Neural progenitor cell (in vitro differentiated cells): ENCODE data around the gene CDC37L1. TPM values are rescaled to one million over a fixed set of nuclear protein-coding genes. Genes with fewer than 3 reads are reported as not detected.

Experiments used
- DNase-seq: peaks from one replicate; pipeline ENCODE4 v3.0.0-alpha.2; 2016; ENCODE audit warnings: low spot score
- H2AFZ ChIP-seq: fragments of 200-600 bp; sonication (generic); replicated peaks from 2 replicates; pipeline ENCODE4 v1.6.1; 2016; ENCODE audit warnings: antibody characterized with exemption
- H3F3A ChIP-seq: fragments of 200-600 bp; sonication (generic); 2 replicates; pipeline ENCODE4 v1.6.1; 2016; ENCODE audit warnings: antibody characterized with exemption, low read depth
- H3K27ac ChIP-seq: fragments of 200-600 bp; sonication (generic); 2 replicates; pipeline ENCODE4 v1.5.1; 2016; ENCODE audit warnings: mild to moderate bottlenecking
- H3K27me3 ChIP-seq: fragments of 200-600 bp; sonication (generic); 2 replicates; pipeline ENCODE4 v1.6.1; 2016; ENCODE audit warnings: mild to moderate bottlenecking, moderate library complexity
- H3K36me3 ChIP-seq: fragments of 200-600 bp; sonication (generic); 2 replicates; pipeline ENCODE4 v1.5.1; 2016
- H3K4me1 ChIP-seq: fragments of 200-600 bp; sonication (generic); 2 replicates; pipeline ENCODE4 v1.6.1; 2016; ENCODE audit warnings: mixed run types
- H3K4me2 ChIP-seq: fragments of 200-600 bp; sonication (generic); 2 replicates; pipeline ENCODE4 v1.6.1; 2016
- H3K4me3 ChIP-seq: fragments of 200-600 bp; sonication (generic); 2 replicates; pipeline ENCODE4 v1.5.1; 2016
- H3K79me2 ChIP-seq: fragments of 200-600 bp; sonication (generic); 2 replicates; pipeline ENCODE4 v1.6.1; 2016; ENCODE audit warnings: low read depth
- H3K9ac ChIP-seq: fragments of 200-600 bp; sonication (generic); 2 replicates; pipeline ENCODE4 v1.6.1; 2016
- H3K9me3 ChIP-seq: fragments of 200-600 bp; sonication (generic); 2 replicates; pipeline ENCODE4 v1.5.1; 2016; ENCODE audit warnings: low read depth
- H4K20me1 ChIP-seq: fragments of 200-600 bp; sonication (generic); 2 replicates; pipeline ENCODE4 v1.6.1; 2016; ENCODE audit warnings: low read depth
- H3K27ac Mint-ChIP-seq: 3 replicates; pipeline ENCODE4 v1.8.0; 2021; ENCODE audit warnings: mixed read lengths
- H3K27me3 Mint-ChIP-seq: 2 replicates; pipeline ENCODE4 v1.8.0; 2022; ENCODE audit warnings: low read depth, mild to moderate bottlenecking, inconsistent platforms, moderate library complexity, mixed read lengths; ENCODE audit not compliant: insufficient read depth
- H3K36me3 Mint-ChIP-seq: 3 replicates; pipeline ENCODE4 v1.8.0; 2021; ENCODE audit warnings: mixed read lengths
- H3K4me1 Mint-ChIP-seq: 3 replicates; pipeline ENCODE4 v1.8.0; 2021; ENCODE audit warnings: mixed read lengths
- H3K4me3 Mint-ChIP-seq: 3 replicates; pipeline ENCODE4 v1.8.0; 2021; ENCODE audit warnings: mild to moderate bottlenecking, moderate library complexity, mixed read lengths
- H3K9me3 Mint-ChIP-seq: 3 replicates; pipeline ENCODE4 v1.8.0; 2020; ENCODE audit warnings: mixed read lengths
- CTCF ChIP-seq: fragments of 200-600 bp; sonication (generic); IDR thresholded peaks from 2 replicates; pipeline ENCODE4 v1.5.1; 2017; ENCODE audit warnings: antibody characterized with exemption, mild to moderate bottlenecking
- EZH2 ChIP-seq: fragments of 200-600 bp; sonication (generic); IDR thresholded peaks from 2 replicates; pipeline ENCODE4 v1.6.1; 2017; ENCODE audit warnings: antibody characterized with exemption, mild to moderate bottlenecking, moderate library complexity
- EZH2phosphoT487 ChIP-seq: fragments of 200-600 bp; sonication (generic); IDR thresholded peaks from 2 replicates; pipeline ENCODE4 v1.6.1; 2017; ENCODE audit warnings: antibody characterized with exemption
- total RNA-seq: library from RNA; depleted of rRNA; stranded (reverse); fragments of >200 nt; gene quantifications from 2 replicates; pipeline ENCODE4 v1.2.3, GENCODE V29; 2015; ENCODE audit warnings: low replicate concordance

The CDC37L1 gene
- total RNA-seq, 1 donor from 2014 or later = 32.1 TPM

GRCh38 chr9:4680750-4681149 is 1.4 kb downstream of the CDC37L1 start:
- H3K4me1 Mint-ChIP-seq = no peaks in the 10 kb centered on the region
- H3K36me3 Mint-ChIP-seq = peaks cover 7% of the 10 kb centered on the region
- H3K9me3 ChIP-seq = no peaks in the 10 kb centered on the region

GRCh38 chr9:4684820-4685219 is 5.5 kb downstream of the CDC37L1 start:
- peaks cover 7% of the 10 kb centered on the region for H4K20me1 ChIP-seq
- H3K27me3 ChIP-seq = no peaks in the 10 kb centered on the region
- H3K4me3 Mint-ChIP-seq = no peak overlapping the region
- peaks cover 8% of the 10 kb centered on the region for H3F3A ChIP-seq
- H3K4me1 ChIP-seq = peaks cover 7% of the 10 kb centered on the region
- H3K27ac Mint-ChIP-seq = no peak overlapping the region
- no peak overlapping the region for H3K4me3 ChIP-seq
- TF ChIP-seq EZH2 (no peak), CTCF (no peak), EZH2phosphoT487 (no peak)
- H3K9me3 ChIP-seq = no peaks in the 10 kb centered on the region
- H3K36me3 Mint-ChIP-seq = peaks cover 11% of the 10 kb centered on the region
- no peak overlapping the region for H3K27ac ChIP-seq
- no peaks in the 10 kb centered on the region for H3K36me3 ChIP-seq
- peaks cover 42% of the 10 kb centered on the region for H3K79me2 ChIP-seq
- H3K4me1 Mint-ChIP-seq = no peaks in the 10 kb centered on the region
- no peak for DNase-seq
- H3K27me3 Mint-ChIP-seq = no peaks in the 10 kb centered on the region
- no peaks in the 10 kb centered on the region for H3K9me3 Mint-ChIP-seq
- H3K9ac ChIP-seq = no peak overlapping the region
- no peak overlapping the region for H3K4me2 ChIP-seq
- no peak overlapping the region for H2AFZ ChIP-seq

More at GRCh38 chr9:4680750-4681149, 1.4 kb downstream of the CDC37L1 start:
- H4K20me1 ChIP-seq = peaks cover 7% of the 10 kb centered on the region
- H3K9me3 Mint-ChIP-seq = no peaks in the 10 kb centered on the region
- TF ChIP-seq EZH2phosphoT487 (no peak), CTCF (no peak)
- no peak overlapping the region for H3K27ac ChIP-seq
- peaks cover 42% of the 10 kb centered on the region for H3K79me2 ChIP-seq
- peak overlapping the region; percentile 94 for H3K4me2 ChIP-seq
- DNase-seq = no peak
- no peaks in the 10 kb centered on the region for H3K27me3 Mint-ChIP-seq
- no peaks in the 10 kb centered on the region for H3K36me3 ChIP-seq
- no peak overlapping the region for H3K27ac Mint-ChIP-seq
- H3K27me3 ChIP-seq = no peaks in the 10 kb centered on the region
- H3F3A ChIP-seq = peaks cover 19% of the 10 kb centered on the region
- H2AFZ ChIP-seq = no peak overlapping the region
- H3K4me3 ChIP-seq = peak overlapping the region; percentile 80
- peaks cover 7% of the 10 kb centered on the region for H3K4me1 ChIP-seq
- peak overlapping the region; percentile 58 for H3K9ac ChIP-seq
- no peak overlapping the region for H3K4me3 Mint-ChIP-seq

GRCh38 chr9:4686112-4686511 is 6.7 kb downstream of the CDC37L1 start:
- H3K27me3 ChIP-seq = no peaks in the 10 kb centered on the region
- H3K4me3 ChIP-seq = no peak overlapping the region
- no peak overlapping the region for H3K27ac ChIP-seq
- no peak overlapping the region for H2AFZ ChIP-seq
- H4K20me1 ChIP-seq = peaks cover 7% of the 10 kb centered on the region
- H3K27me3 Mint-ChIP-seq = no peaks in the 10 kb centered on the region
- no peaks in the 10 kb centered on the region for H3K4me1 ChIP-seq
- H3K79me2 ChIP-seq = peaks cover 31% of the 10 kb centered on the region
- no peak for TF ChIP-seq CTCF
- no peak for TF ChIP-seq EZH2phosphoT487
- no peak for TF ChIP-seq EZH2
- no peak for DNase-seq
- H3K9me3 Mint-ChIP-seq = no peaks in the 10 kb centered on the region
- H3K4me2 ChIP-seq = no peak overlapping the region
- no peak overlapping the region for H3K4me3 Mint-ChIP-seq
- no peaks in the 10 kb centered on the region for H3K4me1 Mint-ChIP-seq
- no peaks in the 10 kb centered on the region for H3K9me3 ChIP-seq
- H3F3A ChIP-seq = peaks cover 3% of the 10 kb centered on the region
- peaks cover 11% of the 10 kb centered on the region for H3K36me3 Mint-ChIP-seq
- no peak overlapping the region for H3K27ac Mint-ChIP-seq
- H3K9ac ChIP-seq = no peak overlapping the region
- no peaks in the 10 kb centered on the region for H3K36me3 ChIP-seq
